Astrocyte (in vitro differentiated cells and primary cell): ENCODE measurements around the gene OTUD5.

Experiments
- CTCF ChIP-seq: IDR thresholded peaks from 2 replicates; pipeline ENCODE4 v1.5.1; 2011; ENCODE audit warnings: low read depth, mild to moderate bottlenecking, inconsistent platforms, low read length, moderate library complexity; ENCODE audit not compliant: insufficient read depth
- EZH2 ChIP-seq: IDR thresholded peaks from 2 replicates; pipeline ENCODE4 v1.6.1; 2012; ENCODE audit warnings: mild to moderate bottlenecking, low read length, inconsistent platforms; ENCODE audit not compliant: insufficient read depth

GRCh38 chrX:48957477-48957826 is at the start of gene OTUD5:
- TF ChIP-seq EZH2: no peak
- no peak for TF ChIP-seq CTCF
